GM12892 (cell line): ENCODE data around the gene USP36.

Experiments used
- POLR2A ChIP-seq: IDR thresholded peaks from 2 replicates; pipeline ENCODE4 v1.6.1; 2011; ENCODE audit warnings: low read depth, low read length, control low read depth
- POLR2AphosphoS5 ChIP-seq: IDR thresholded peaks from 2 replicates; pipeline ENCODE4 v1.6.1; 2011; ENCODE audit warnings: low read depth, low read length, control low read depth

DNA sequence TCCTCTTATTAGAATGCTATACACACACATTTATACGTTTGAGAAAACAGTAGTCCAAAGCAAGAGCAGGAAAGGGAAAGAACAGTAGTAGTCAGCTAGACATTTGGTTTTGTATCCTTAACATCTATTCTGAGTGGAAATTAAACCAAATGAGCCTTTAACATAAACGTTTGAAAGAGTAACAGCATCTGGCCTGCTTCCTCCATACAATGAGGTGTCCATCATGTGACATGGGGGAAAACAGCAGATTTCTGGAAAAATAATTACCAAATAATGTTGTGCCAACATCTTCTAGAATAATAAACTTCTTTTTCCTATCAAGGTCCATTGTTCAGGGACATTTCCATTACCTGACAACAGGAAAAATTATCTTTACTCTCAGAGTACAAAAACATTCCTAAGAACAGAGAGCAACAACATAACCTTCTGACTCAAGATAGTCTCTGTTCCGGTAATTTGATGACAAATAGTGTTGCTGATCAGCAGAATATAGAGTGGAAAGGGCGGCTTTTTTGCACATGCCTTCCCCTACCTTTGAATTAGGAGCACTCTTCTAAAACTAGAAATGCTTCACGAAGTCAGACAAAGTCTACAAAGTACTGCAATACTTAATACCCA lies 78.7 kb downstream of the USP36 start:
- TF ChIP-seq POLR2A (no peak), POLR2AphosphoS5 (no peak)
